ENCODE measurements around the gene ITIH4. TPM values are rescaled to one million over a fixed set of nuclear protein-coding genes. Genes with fewer than 3 reads are reported as not detected.

The ITIH4 gene
- total RNA-seq, 1 donor from 2014 or later: 5.9 TPM

DNA sequence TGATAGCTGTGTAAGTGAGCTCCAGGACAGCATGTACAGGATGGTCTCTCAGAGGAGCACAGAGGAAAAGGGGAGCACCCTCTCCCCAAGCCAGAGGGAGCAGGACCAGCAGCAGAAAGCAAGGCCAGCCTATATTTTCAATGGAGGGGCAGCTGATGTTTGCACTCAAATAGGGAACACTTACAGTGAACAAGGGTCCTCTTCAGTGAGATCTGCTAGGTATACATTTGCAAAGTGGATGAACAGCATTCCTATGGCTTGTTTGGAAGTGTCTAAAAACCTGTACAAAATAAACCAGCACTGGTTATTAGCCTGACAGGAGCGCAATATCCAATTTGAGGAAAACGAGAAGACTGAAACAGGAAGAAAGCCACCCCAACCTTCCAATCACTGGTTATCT lies 21.9 kb upstream of the ITIH4 start:
- intact Hi-C loops (cut with DNase I): no loop called here

DNA sequence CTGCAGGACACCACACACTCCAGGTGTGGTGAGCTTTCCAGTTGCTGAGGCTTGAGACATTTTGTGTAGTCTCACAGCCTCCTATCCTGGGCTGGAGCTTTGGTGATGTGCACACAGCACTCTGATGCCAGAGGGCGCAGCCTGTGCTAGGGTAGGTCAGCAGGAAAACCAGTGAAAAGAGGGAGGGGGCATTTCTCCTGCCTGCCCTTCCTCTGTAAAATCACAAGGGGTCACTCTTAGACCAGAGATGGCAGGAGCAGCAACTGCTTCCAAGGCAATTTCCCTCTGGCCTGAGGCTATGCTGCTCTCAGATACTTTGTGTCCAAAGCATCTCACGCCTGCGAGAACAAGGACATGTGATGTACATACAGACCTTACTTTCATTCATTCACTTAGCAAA lies 20.9 kb upstream of the ITIH4 start:
- no peaks in the 10 kb centered on the region for H3K27me3 ChIP-seq
- TF ChIP-seq, protein P1, sequence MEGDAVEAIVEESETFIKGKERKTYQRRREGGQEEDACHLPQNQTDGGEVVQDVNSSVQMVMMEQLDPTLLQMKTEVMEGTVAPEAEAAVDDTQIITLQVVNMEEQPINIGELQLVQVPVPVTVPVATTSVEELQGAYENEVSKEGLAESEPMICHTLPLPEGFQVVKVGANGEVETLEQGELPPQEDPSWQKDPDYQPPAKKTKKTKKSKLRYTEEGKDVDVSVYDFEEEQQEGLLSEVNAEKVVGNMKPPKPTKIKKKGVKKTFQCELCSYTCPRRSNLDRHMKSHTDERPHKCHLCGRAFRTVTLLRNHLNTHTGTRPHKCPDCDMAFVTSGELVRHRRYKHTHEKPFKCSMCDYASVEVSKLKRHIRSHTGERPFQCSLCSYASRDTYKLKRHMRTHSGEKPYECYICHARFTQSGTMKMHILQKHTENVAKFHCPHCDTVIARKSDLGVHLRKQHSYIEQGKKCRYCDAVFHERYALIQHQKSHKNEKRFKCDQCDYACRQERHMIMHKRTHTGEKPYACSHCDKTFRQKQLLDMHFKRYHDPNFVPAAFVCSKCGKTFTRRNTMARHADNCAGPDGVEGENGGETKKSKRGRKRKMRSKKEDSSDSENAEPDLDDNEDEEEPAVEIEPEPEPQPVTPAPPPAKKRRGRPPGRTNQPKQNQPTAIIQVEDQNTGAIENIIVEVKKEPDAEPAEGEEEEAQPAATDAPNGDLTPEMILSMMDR (IDR thresholded peaks at IDR 0.05): peak in 1 of 3 experiments; percentile 41
- TF ChIP-seq POLR2A (IDR thresholded peaks at IDR 0.05): no peak
- no peak for TF ChIP-seq POLR2AphosphoS5 (IDR thresholded peaks at IDR 0.05; ENCODE audit: insufficient read depth in 1 of 2, low read depth in 1 of 2)
- H3K4me1 ChIP-seq: peaks cover 2% of the 10 kb centered on the region
- DNase-seq (ENCODE audit: extremely low spot score in 2 of 2): no peak
- intact Hi-C loops (cut with DNase I): no loop called here
- no peaks in the 10 kb centered on the region for H3K9me3 ChIP-seq
- H3K4me3 ChIP-seq: no peak overlapping the region
- H3K36me3 ChIP-seq: peaks cover 0 to 28% of the 10 kb centered on the region in 2 donors
- H3K27ac ChIP-seq: no peak overlapping the region

More for the DNA sequence above, 21.9 kb upstream of the ITIH4 start:
- H3K9me3 ChIP-seq: no peaks in the 10 kb centered on the region
- H3K36me3 ChIP-seq: peaks cover 0 to 28% of the 10 kb centered on the region in 2 donors
- TF ChIP-seq, protein P1 (IDR thresholded peaks at IDR 0.05): no peak
- TF ChIP-seq POLR2A (IDR thresholded peaks at IDR 0.05) (no peak), POLR2AphosphoS5 (IDR thresholded peaks at IDR 0.05; ENCODE audit: insufficient read depth in 1 of 2, low read depth in 1 of 2) (no peak)
- DNase-seq (ENCODE audit: extremely low spot score in 2 of 2): no peak
- H3K4me3 ChIP-seq: no peak overlapping the region
- H3K27ac ChIP-seq: no peak overlapping the region
- H3K4me1 ChIP-seq: no peaks in the 10 kb centered on the region
- no peaks in the 10 kb centered on the region for H3K27me3 ChIP-seq

DNA sequence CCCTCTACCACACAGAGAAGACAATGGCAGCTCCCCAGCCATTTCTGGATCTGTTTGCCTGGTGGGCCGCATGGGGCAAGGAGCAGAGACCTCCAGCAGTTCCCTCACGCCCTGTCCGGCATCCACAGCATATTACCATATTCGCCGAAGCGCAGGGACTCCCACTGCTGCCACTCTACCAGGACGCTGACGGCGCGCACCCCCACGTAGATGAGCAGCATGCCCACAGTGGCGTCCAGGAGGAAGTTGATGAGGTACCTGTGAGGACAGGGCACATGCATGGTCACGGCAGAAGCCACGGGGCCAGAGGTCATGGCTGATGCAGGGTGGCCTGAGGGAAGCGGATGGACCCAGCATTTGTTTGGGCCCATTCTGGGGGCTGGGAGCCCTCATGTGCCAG lies 19.2 kb upstream of the ITIH4 start:
- no peak overlapping the region for H3K4me3 ChIP-seq
- peaks cover 15% of the 10 kb centered on the region for H3K4me1 ChIP-seq
- H3K27ac ChIP-seq: peak overlapping the region; percentile 34
- TF ChIP-seq POLR2A (IDR thresholded peaks at IDR 0.05) (no peak), POLR2AphosphoS5 (IDR thresholded peaks at IDR 0.05; ENCODE audit: insufficient read depth in 1 of 2, low read depth in 1 of 2) (no peak)
- TF ChIP-seq, protein P1 (IDR thresholded peaks at IDR 0.05): no peak
- H3K9me3 ChIP-seq: no peaks in the 10 kb centered on the region
- H3K27me3 ChIP-seq: no peaks in the 10 kb centered on the region
- no peak for DNase-seq (ENCODE audit: extremely low spot score in 2 of 2)
- intact Hi-C loops (cut with DNase I): loop anchor here (5.0 kb wide), 1 partner anchor 43 kb away; no protein-coding TSS in a partner anchor
- H3K36me3 ChIP-seq: peaks cover 0 to 28% of the 10 kb centered on the region in 2 donors

DNA sequence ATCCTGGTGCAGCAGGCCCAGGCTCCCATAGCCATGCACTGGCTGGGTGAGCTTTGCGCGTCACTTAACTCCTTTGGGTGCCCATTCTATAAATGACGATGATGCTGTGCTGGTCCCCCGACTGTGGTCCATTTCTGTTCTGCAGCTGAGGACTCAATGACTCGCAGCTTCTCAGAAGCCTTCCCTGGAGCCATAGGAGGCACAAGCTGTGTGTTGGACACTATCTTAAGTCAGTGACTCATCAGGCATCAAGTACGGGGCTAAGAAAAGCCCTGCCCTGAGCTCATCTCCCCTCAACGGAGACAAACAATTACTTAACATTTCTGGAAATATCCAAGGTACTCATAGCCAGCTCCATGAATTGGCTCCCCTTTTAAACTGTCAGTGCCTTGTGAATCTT lies 18.1 kb upstream of the ITIH4 start:
- no peak for TF ChIP-seq POLR2AphosphoS5 (IDR thresholded peaks at IDR 0.05; ENCODE audit: insufficient read depth in 1 of 2, low read depth in 1 of 2)
- no peak for TF ChIP-seq POLR2A (IDR thresholded peaks at IDR 0.05)
- TF ChIP-seq, protein P1 (IDR thresholded peaks at IDR 0.05): no peak
- Histone ChIP-seq H3K36me3 (peaks cover 0 to 28% of the 10 kb centered on the region in 2 donors), H3K4me3 (no peak overlapping the region), H3K4me1 (peaks cover 25% of the 10 kb centered on the region), H3K9me3 (no peaks in the 10 kb centered on the region), H3K27ac (peak overlapping the region; percentile 34), H3K27me3 (no peaks in the 10 kb centered on the region)
- DNase-seq (ENCODE audit: extremely low spot score in 2 of 2): no peak
- intact Hi-C loops (cut with DNase I): loop anchor here (5.0 kb wide), 1 partner anchor 44 kb away; no protein-coding TSS in a partner anchor

- Histone ChIP-seq H3K9me3 (no peaks in the 10 kb centered on the region), H3K36me3 (peaks cover 0 to 28% of the 10 kb centered on the region in 2 donors), H3K27me3 (no peaks in the 10 kb centered on the region), H3K27ac (no peak overlapping the region), H3K4me1 (peaks cover 34% of the 10 kb centered on the region), H3K4me3 (no peak overlapping the region)
- DNase-seq (ENCODE audit: extremely low spot score in 2 of 2): no peak
- intact Hi-C loops (cut with DNase I): loop anchor here (5.0 kb wide), 1 partner anchor 45 kb away; no protein-coding TSS in a partner anchor
- no peak for TF ChIP-seq POLR2A (IDR thresholded peaks at IDR 0.05)
- TF ChIP-seq, protein P1 (IDR thresholded peaks at IDR 0.05): no peak
- TF ChIP-seq POLR2AphosphoS5 (IDR thresholded peaks at IDR 0.05; ENCODE audit: insufficient read depth in 1 of 2, low read depth in 1 of 2): no peak
Observed at GRCh38 chr3:52847726-52848125, 17.3 kb upstream of the ITIH4 start.
